Measurements from ENCODE around the gene DDHD1. TPM values are rescaled to one million over a fixed set of nuclear protein-coding genes. Genes with fewer than 3 reads are reported as not detected.

DDHD1 gene
- total RNA-seq, 1 donor from 2014 or later, result 59.8 TPM

- Mint-ChIP-seq H3K4me1 (no peaks in the 10 kb centered on the region), H3K27me3 (no peaks in the 10 kb centered on the region), H3K36me3 (ENCODE audit: low read depth) (peaks cover 56% of the 10 kb centered on the region), H3K27ac (no peak overlapping the region), H3K4me3 (no peak overlapping the region), H3K9me3 (peaks cover 4% of the 10 kb centered on the region)
- ATAC-seq (ENCODE audit: low read depth), result no peak
- TF ChIP-seq CTCF (IDR thresholded peaks at IDR 0.05), result no peak
- CTCF ChIA-PET, result interaction anchor here (1.4 kb wide), 1 partner anchor 9 kb away, joined by 4 read pairs; no protein-coding TSS in a partner anchor
- POLR2A ChIA-PET, result no interaction called here
- no peak for DNase-seq
- intact Hi-C loops (cut with micrococcal nuclease), result no loop called here
These were observed 117.5 kb downstream of the DDHD1 start for GRCh38 chr14:53035336-53036210.

GRCh38 chr14:53034688-53035230 lies 118.4 kb downstream of the DDHD1 start:
- DNase-seq (no peak), ATAC-seq (ENCODE audit: low read depth) (no peak)
- Mint-ChIP-seq H3K27me3 (no peaks in the 10 kb centered on the region), H3K9me3 (peaks cover 9% of the 10 kb centered on the region), H3K4me3 (no peak overlapping the region), H3K27ac (no peak overlapping the region), H3K4me1 (no peaks in the 10 kb centered on the region), H3K36me3 (ENCODE audit: low read depth) (peaks cover 48% of the 10 kb centered on the region)
- ChIA-PET POLR2A (no interaction called here), CTCF (no interaction called here)
- TF ChIP-seq CTCF (IDR thresholded peaks at IDR 0.05), result no peak
- intact Hi-C loops (cut with micrococcal nuclease), result no loop called here

GRCh38 chr14:53034036-53034435 lies 119.1 kb downstream of the DDHD1 start:
- Mint-ChIP-seq H3K27ac (no peak overlapping the region), H3K36me3 (ENCODE audit: low read depth) (peaks cover 40% of the 10 kb centered on the region)
- POLR2A ChIA-PET, result interaction anchor here (0.6 kb wide), 1 partner anchor 1154 kb away, joined by 3 read pairs; no protein-coding TSS in a partner anchor

GRCh38 chr14:53032838-53033390 lies 120.2 kb downstream of the DDHD1 start:
- ATAC-seq (ENCODE audit: low read depth), result no peak

More at GRCh38 chr14:53034036-53034435, 119.1 kb downstream of the DDHD1 start:
- Mint-ChIP-seq H3K27me3 (no peaks in the 10 kb centered on the region), H3K4me1 (no peaks in the 10 kb centered on the region), H3K4me3 (no peak overlapping the region), H3K9me3 (peaks cover 11% of the 10 kb centered on the region)
- intact Hi-C loops (cut with micrococcal nuclease), result no loop called here
- CTCF ChIA-PET, result no interaction called here
- ATAC-seq (ENCODE audit: low read depth) (no peak), DNase-seq (no peak)
- no peak for TF ChIP-seq CTCF (IDR thresholded peaks at IDR 0.05)

More at GRCh38 chr14:53032838-53033390, 120.2 kb downstream of the DDHD1 start:
- no peak for TF ChIP-seq CTCF (IDR thresholded peaks at IDR 0.05)
- Mint-ChIP-seq H3K4me3 (no peak overlapping the region), H3K27me3 (no peaks in the 10 kb centered on the region), H3K9me3 (peaks cover 7% of the 10 kb centered on the region), H3K27ac (no peak overlapping the region), H3K4me1 (no peaks in the 10 kb centered on the region), H3K36me3 (ENCODE audit: low read depth) (peaks cover 29% of the 10 kb centered on the region)
- POLR2A ChIA-PET, result no interaction called here
- CTCF ChIA-PET, result no interaction called here
- intact Hi-C loops (cut with micrococcal nuclease), result no loop called here
- DNase-seq, result no peak
